Measurements from ENCODE around the gene DCTD. TPM values are rescaled to one million over a fixed set of nuclear protein-coding genes. Genes with fewer than 3 reads are reported as not detected.

Gene DCTD
- total RNA-seq, 3 donors from 2014 or later: 46.0 to 75.2 (median 48.2) TPM

- Histone ChIP-seq H3K36me3 (no peaks in the 10 kb centered on the region), H3K4me1 (no peaks in the 10 kb centered on the region), H3K27me3 (no peaks in the 10 kb centered on the region), H3K4me3 (no peak overlapping the region), H3K9me3 (no peaks in the 10 kb centered on the region), H3K27ac (no peak overlapping the region)
- TF ChIP-seq CTCF (IDR thresholded peaks at IDR 0.05) (no peak), POLR2AphosphoS5 (IDR thresholded peaks at IDR 0.05) (no peak), POLR2A (IDR thresholded peaks at IDR 0.05) (no peak)
- intact Hi-C loops (cut with DNase I; ENCODE audit: low total_unique reads): no loop called here
- no peak for DNase-seq (ENCODE audit: low spot score in 2 of 2)
Measured at GRCh38 chr4:182898479-182898799, 18.7 kb downstream of the DCTD start.

- DNase-seq (ENCODE audit: low spot score in 2 of 2): no peak
- TF ChIP-seq CTCF (IDR thresholded peaks at IDR 0.05) (no peak), POLR2A (IDR thresholded peaks at IDR 0.05) (no peak), POLR2AphosphoS5 (IDR thresholded peaks at IDR 0.05) (no peak)
- Histone ChIP-seq H3K36me3 (no peaks in the 10 kb centered on the region), H3K4me3 (no peak overlapping the region), H3K27me3 (no peaks in the 10 kb centered on the region), H3K9me3 (no peaks in the 10 kb centered on the region), H3K4me1 (no peaks in the 10 kb centered on the region), H3K27ac (no peak overlapping the region)
- intact Hi-C loops (cut with DNase I; ENCODE audit: low total_unique reads): no loop called here
Measured at GRCh38 chr4:182897601-182898478, 19.3 kb downstream of the DCTD start.

- H3K4me1 ChIP-seq: no peaks in the 10 kb centered on the region
- no peaks in the 10 kb centered on the region for H3K36me3 ChIP-seq
- H3K9me3 ChIP-seq: no peaks in the 10 kb centered on the region
- no peak overlapping the region for H3K27ac ChIP-seq
- no peaks in the 10 kb centered on the region for H3K27me3 ChIP-seq
- no peak for TF ChIP-seq POLR2A (IDR thresholded peaks at IDR 0.05)
- no peak for TF ChIP-seq CTCF (IDR thresholded peaks at IDR 0.05)
- TF ChIP-seq POLR2AphosphoS5 (IDR thresholded peaks at IDR 0.05): no peak
- no peak for DNase-seq (ENCODE audit: low spot score in 2 of 2)
- H3K4me3 ChIP-seq: no peak overlapping the region
- intact Hi-C loops (cut with DNase I; ENCODE audit: low total_unique reads): no loop called here
Measured at GRCh38 chr4:182896421-182896820, 20.8 kb downstream of the DCTD start.

GRCh38 chr4:182895791-182896292 lies 21.3 kb downstream of the DCTD start:
- H3K27me3 ChIP-seq: no peaks in the 10 kb centered on the region
- H3K9me3 ChIP-seq: no peaks in the 10 kb centered on the region
- no peak for DNase-seq (ENCODE audit: low spot score in 2 of 2)
- no peak overlapping the region for H3K4me3 ChIP-seq
- TF ChIP-seq POLR2AphosphoS5 (IDR thresholded peaks at IDR 0.05) (no peak), POLR2A (IDR thresholded peaks at IDR 0.05) (no peak), CTCF (IDR thresholded peaks at IDR 0.05) (no peak)
- intact Hi-C loops (cut with DNase I; ENCODE audit: low total_unique reads): no loop called here
- H3K27ac ChIP-seq: no peak overlapping the region
- no peaks in the 10 kb centered on the region for H3K4me1 ChIP-seq
- no peaks in the 10 kb centered on the region for H3K36me3 ChIP-seq

- no peaks in the 10 kb centered on the region for H3K27me3 ChIP-seq
- TF ChIP-seq CTCF (IDR thresholded peaks at IDR 0.05): no peak
- no peak for TF ChIP-seq POLR2AphosphoS5 (IDR thresholded peaks at IDR 0.05)
- TF ChIP-seq POLR2A (IDR thresholded peaks at IDR 0.05): no peak
- no peaks in the 10 kb centered on the region for H3K9me3 ChIP-seq
- no peak overlapping the region for H3K4me3 ChIP-seq
- H3K4me1 ChIP-seq: no peaks in the 10 kb centered on the region
- DNase-seq (ENCODE audit: low spot score in 2 of 2): no peak
- intact Hi-C loops (cut with DNase I; ENCODE audit: low total_unique reads): no loop called here
- H3K36me3 ChIP-seq: no peaks in the 10 kb centered on the region
- H3K27ac ChIP-seq: no peak overlapping the region
Measured at GRCh38 chr4:182894681-182895275, 22.4 kb downstream of the DCTD start.
